ENCODE data around the gene PRR20A.
"Not testable (repeated sequence)": the region's sequence is repeated elsewhere in the genome, so short reads cannot be mapped to it uniquely, and the experiment has no call there.

Gene PRR20A

DNA sequence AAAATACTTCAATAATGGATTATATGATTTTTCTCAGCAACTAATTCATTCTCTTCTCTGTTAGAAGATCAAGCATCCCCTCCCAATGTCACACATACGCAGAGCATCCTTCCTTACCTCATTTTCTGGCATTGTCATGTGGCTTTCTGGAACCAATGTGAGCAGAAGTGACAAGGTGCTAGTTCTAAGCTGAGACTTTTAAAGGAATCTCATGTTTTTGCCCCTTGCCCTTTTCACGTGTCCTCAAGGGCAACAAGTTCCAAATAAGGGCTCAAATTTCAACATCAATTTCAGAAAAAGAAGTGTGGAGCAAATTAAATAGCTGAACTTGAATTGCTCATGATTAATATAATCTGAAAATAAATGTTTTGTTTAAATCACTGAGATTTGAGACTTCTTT, 4.6 kb upstream of the PRR20A start:
- no peaks in the 10 kb centered on the region for H3K9me2 ChIP-seq (replicated peaks; ENCODE audit: insufficient read depth, low read length)
- no peak overlapping the region for H3K9ac ChIP-seq (ENCODE audit: low read length)
- H4K20me1 ChIP-seq (ENCODE audit: insufficient read depth, low read length), result no peaks in the 10 kb centered on the region
- H2AFZ ChIP-seq (ENCODE audit: low read length), result no peak overlapping the region
- H3K27ac ChIP-seq (ENCODE audit: low read length), result no peak overlapping the region
- no peaks in the 10 kb centered on the region for H3K9me3 ChIP-seq (replicated peaks; ENCODE audit: insufficient read depth, low read length)
- H3K4me3 ChIP-seq (ENCODE audit: low read length), result no peak overlapping the region
- H3K27me3 ChIP-seq (replicated peaks; ENCODE audit: insufficient read depth, low read length), result no peaks in the 10 kb centered on the region
- H3K79me2 ChIP-seq (ENCODE audit: low read length), result no peaks in the 10 kb centered on the region
- no peaks in the 10 kb centered on the region for H3K4me1 ChIP-seq (ENCODE audit: low read length)
- no peaks in the 10 kb centered on the region for H3K36me3 ChIP-seq (replicated peaks; ENCODE audit: insufficient read depth, low read length)
- H3F3A ChIP-seq (ENCODE audit: insufficient read depth, low read length), result no peaks in the 10 kb centered on the region
- no peak overlapping the region for H3K4me2 ChIP-seq (ENCODE audit: low read depth, low read length)
- no peak for DNase-seq
- TF ChIP-seq CTCF (IDR thresholded peaks at IDR 0.05; ENCODE audit: low read length) (no peak), EZH2 (optimal IDR thresholded peaks at IDR 0.05; ENCODE audit: low read depth, low read length) (no peak), EZH2phosphoT487 (IDR thresholded peaks at IDR 0.05; ENCODE audit: low read length) (no peak)

DNA sequence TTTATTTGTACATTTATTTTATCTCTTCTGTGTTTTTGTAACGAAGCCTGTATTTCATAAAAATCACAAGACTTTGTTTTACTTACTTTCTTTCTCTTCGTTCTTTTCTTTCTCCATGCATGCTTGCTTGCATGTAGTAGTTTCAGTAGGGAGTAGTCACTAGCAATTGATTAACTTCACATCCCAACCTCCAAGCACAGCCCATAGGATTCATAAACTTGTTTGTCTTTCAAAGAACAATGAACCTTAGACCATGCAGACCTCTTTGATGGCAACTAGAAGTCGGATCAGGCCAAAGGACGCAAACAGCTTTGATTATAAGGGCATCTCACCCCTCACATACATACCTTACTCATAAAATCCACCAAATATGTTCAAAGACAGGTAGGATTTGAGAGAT, 3.1 kb upstream of the PRR20A start:
- no peaks in the 10 kb centered on the region for H3F3A ChIP-seq (ENCODE audit: insufficient read depth, low read length)
- H3K27me3 ChIP-seq (replicated peaks; ENCODE audit: insufficient read depth, low read length), result no peaks in the 10 kb centered on the region
- DNase-seq, result no peak
- no peaks in the 10 kb centered on the region for H3K4me1 ChIP-seq (ENCODE audit: low read length)
- H3K79me2 ChIP-seq (ENCODE audit: low read length), result no peaks in the 10 kb centered on the region
- no peaks in the 10 kb centered on the region for H3K9me3 ChIP-seq (replicated peaks; ENCODE audit: insufficient read depth, low read length)
- no peak overlapping the region for H2AFZ ChIP-seq (ENCODE audit: low read length)
- H4K20me1 ChIP-seq (ENCODE audit: insufficient read depth, low read length), result no peaks in the 10 kb centered on the region
- H3K4me2 ChIP-seq (ENCODE audit: low read depth, low read length), result no peak overlapping the region
- no peak overlapping the region for H3K9ac ChIP-seq (ENCODE audit: low read length)
- H3K4me3 ChIP-seq (ENCODE audit: low read length), result no peak overlapping the region
- no peaks in the 10 kb centered on the region for H3K9me2 ChIP-seq (replicated peaks; ENCODE audit: insufficient read depth, low read length)
- TF ChIP-seq EZH2 (optimal IDR thresholded peaks at IDR 0.05; ENCODE audit: low read depth, low read length), result no peak
- TF ChIP-seq EZH2phosphoT487 (IDR thresholded peaks at IDR 0.05; ENCODE audit: low read length), result no peak
- H3K36me3 ChIP-seq (replicated peaks; ENCODE audit: insufficient read depth, low read length), result no peaks in the 10 kb centered on the region
- no peak overlapping the region for H3K27ac ChIP-seq (ENCODE audit: low read length)

DNA sequence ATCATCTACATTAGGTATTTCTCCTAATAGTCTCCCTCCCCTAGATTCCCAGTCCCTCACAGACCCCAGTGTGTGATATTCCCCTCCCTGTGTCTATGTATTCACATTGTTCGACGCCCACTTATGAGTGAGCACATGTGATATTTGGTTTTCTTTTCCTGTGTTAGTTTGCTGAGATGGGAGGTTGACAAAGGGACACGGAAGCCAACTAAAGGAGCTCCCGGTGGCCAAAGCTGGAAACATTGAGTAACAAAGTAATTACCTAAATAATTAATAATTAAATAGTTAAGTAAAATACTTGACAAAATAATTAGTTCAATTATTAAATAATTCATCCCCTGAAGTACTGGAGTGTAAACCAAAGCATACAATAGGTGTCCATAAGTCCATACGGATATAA, 1.7 kb upstream of the PRR20A start:
- H3F3A ChIP-seq (ENCODE audit: insufficient read depth, low read length), result no peaks in the 10 kb centered on the region
- H2AFZ ChIP-seq (ENCODE audit: low read length), result no peak overlapping the region
- H3K27me3 ChIP-seq (replicated peaks; ENCODE audit: insufficient read depth, low read length), result no peaks in the 10 kb centered on the region
- TF ChIP-seq EZH2 (optimal IDR thresholded peaks at IDR 0.05; ENCODE audit: low read depth, low read length), result no peak
- TF ChIP-seq EZH2phosphoT487 (IDR thresholded peaks at IDR 0.05; ENCODE audit: low read length), result no peak
- no peak for TF ChIP-seq CTCF (IDR thresholded peaks at IDR 0.05; ENCODE audit: low read length)
- no peaks in the 10 kb centered on the region for H3K4me1 ChIP-seq (ENCODE audit: low read length)
- H3K9me3 ChIP-seq (replicated peaks; ENCODE audit: insufficient read depth, low read length), result no peaks in the 10 kb centered on the region
- H3K27ac ChIP-seq (ENCODE audit: low read length), result no peak overlapping the region
- H4K20me1 ChIP-seq (ENCODE audit: insufficient read depth, low read length), result no peaks in the 10 kb centered on the region
- no peak overlapping the region for H3K9ac ChIP-seq (ENCODE audit: low read length)
- H3K4me2 ChIP-seq (ENCODE audit: low read depth, low read length), result no peak overlapping the region
- H3K36me3 ChIP-seq (replicated peaks; ENCODE audit: insufficient read depth, low read length), result no peaks in the 10 kb centered on the region
- no peaks in the 10 kb centered on the region for H3K9me2 ChIP-seq (replicated peaks; ENCODE audit: insufficient read depth, low read length)
- no peaks in the 10 kb centered on the region for H3K79me2 ChIP-seq (ENCODE audit: low read length)
- no peak for DNase-seq
- no peak overlapping the region for H3K4me3 ChIP-seq (ENCODE audit: low read length)

DNA sequence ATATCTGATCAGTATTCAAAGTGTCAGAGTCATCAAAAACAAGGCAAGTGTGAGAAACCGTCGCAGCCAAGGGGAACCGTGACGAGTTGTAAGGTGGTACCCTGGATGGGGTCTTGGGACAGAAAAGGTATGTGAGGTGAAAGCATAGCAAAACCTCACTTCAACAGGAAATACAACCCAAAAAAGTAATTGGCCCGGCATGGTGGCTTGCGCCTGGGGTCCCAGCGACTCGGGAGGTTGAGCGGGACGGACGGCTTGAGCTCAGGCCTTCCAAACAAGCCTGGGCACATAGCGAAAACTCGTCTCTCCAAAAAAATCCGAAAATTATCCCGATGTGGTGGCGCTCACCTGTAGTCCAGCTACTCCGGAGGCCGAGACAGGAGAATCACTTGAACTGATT, 937 bp upstream of the PRR20A start:
- not testable (repeated sequence) for H4K20me1 ChIP-seq (ENCODE audit: insufficient read depth, low read length); H3K4me3 ChIP-seq (ENCODE audit: low read length); H3K27ac ChIP-seq (ENCODE audit: low read length); H3K4me2 ChIP-seq (ENCODE audit: low read depth, low read length); H3K9me3 ChIP-seq (replicated peaks; ENCODE audit: insufficient read depth, low read length); H2AFZ ChIP-seq (ENCODE audit: low read length); H3F3A ChIP-seq (ENCODE audit: insufficient read depth, low read length); H3K36me3 ChIP-seq (replicated peaks; ENCODE audit: insufficient read depth, low read length); H3K4me1 ChIP-seq (ENCODE audit: low read length); H3K27me3 ChIP-seq (replicated peaks; ENCODE audit: insufficient read depth, low read length); H3K79me2 ChIP-seq (ENCODE audit: low read length); DNase-seq; H3K9me2 ChIP-seq (replicated peaks; ENCODE audit: insufficient read depth, low read length); H3K9ac ChIP-seq (ENCODE audit: low read length)

- H4K20me1 ChIP-seq (ENCODE audit: insufficient read depth, low read length); H2AFZ ChIP-seq (ENCODE audit: low read length); H3K36me3 ChIP-seq (replicated peaks; ENCODE audit: insufficient read depth, low read length); H3K9ac ChIP-seq (ENCODE audit: low read length); H3K4me3 ChIP-seq (ENCODE audit: low read length); H3K27me3 ChIP-seq (replicated peaks; ENCODE audit: insufficient read depth, low read length); H3F3A ChIP-seq (ENCODE audit: insufficient read depth, low read length); DNase-seq; H3K79me2 ChIP-seq (ENCODE audit: low read length); H3K4me1 ChIP-seq (ENCODE audit: low read length); H3K9me3 ChIP-seq (replicated peaks; ENCODE audit: insufficient read depth, low read length); H3K9me2 ChIP-seq (replicated peaks; ENCODE audit: insufficient read depth, low read length); H3K4me2 ChIP-seq (ENCODE audit: low read depth, low read length); H3K27ac ChIP-seq (ENCODE audit: low read length): not testable (repeated sequence)
These were observed 6.5 kb downstream of the PRR20A start, which contains the start of gene PRR20B for GRCh38 chr13:57147188-57147587. Gene PRR20B (plus strand): TSS chr13:57147488. CDS start chr13:57147875, 387 bp downstream.

DNA sequence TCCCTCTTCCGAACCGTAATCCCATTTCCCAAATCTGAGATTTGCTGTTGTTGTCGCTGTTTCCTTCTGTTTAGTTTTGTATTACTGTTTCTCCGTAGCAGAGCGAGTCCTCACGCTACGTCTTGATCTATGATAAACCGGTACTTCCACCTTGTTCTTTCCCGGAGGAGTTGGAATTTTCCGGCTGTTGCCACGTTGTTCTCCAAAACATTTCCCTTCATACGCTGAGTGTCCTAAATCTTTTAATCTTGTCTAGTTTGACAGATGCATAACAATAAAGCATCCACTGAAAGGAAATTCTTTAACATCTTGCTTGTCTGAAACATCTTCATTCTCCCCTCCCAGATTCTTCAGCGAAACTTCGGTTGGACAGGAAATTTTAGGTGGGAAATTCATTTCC, 7.4 kb downstream of the PRR20A start:
- not testable (repeated sequence) for H3K27me3 ChIP-seq (replicated peaks; ENCODE audit: insufficient read depth, low read length); H3K9me3 ChIP-seq (replicated peaks; ENCODE audit: insufficient read depth, low read length); H3K27ac ChIP-seq (ENCODE audit: low read length); H3K4me1 ChIP-seq (ENCODE audit: low read length); H3K4me2 ChIP-seq (ENCODE audit: low read depth, low read length); H3K9ac ChIP-seq (ENCODE audit: low read length); H4K20me1 ChIP-seq (ENCODE audit: insufficient read depth, low read length); H2AFZ ChIP-seq (ENCODE audit: low read length); H3K9me2 ChIP-seq (replicated peaks; ENCODE audit: insufficient read depth, low read length); H3F3A ChIP-seq (ENCODE audit: insufficient read depth, low read length); DNase-seq; H3K4me3 ChIP-seq (ENCODE audit: low read length); H3K36me3 ChIP-seq (replicated peaks; ENCODE audit: insufficient read depth, low read length); H3K79me2 ChIP-seq (ENCODE audit: low read length)

Data from MM.1S (cell line).